Activated CD8-positive, alpha-beta memory T cell treated with anti-CD3 and anti-CD28 coated beads for 48 hours (primary cell): ENCODE measurements around the gene VPS13D.
"Not testable (repeated sequence)": the region's sequence is repeated elsewhere in the genome, so short reads cannot be mapped to it uniquely, and the experiment has no call there.

Experiments used
- DNase-seq, 3 experiments: peaks; one replicate each; pipeline ENCODE4 v3.0.0-alpha.2; 2020; ENCODE audit warnings: low read depth in 2 of 3, low spot score in 2 of 3

VPS13D gene

GRCh38 chr1:12287869-12288268 lies 58.0 kb downstream of the VPS13D start:
- no peak for DNase-seq

GRCh38 chr1:12290828-12291227 lies 61.0 kb downstream of the VPS13D start:
- no peak for DNase-seq

GRCh38 chr1:12293416-12293815 lies 63.6 kb downstream of the VPS13D start:
- DNase-seq = no peak

- DNase-seq = no peak
Measured at GRCh38 chr1:12294076-12294475, 64.2 kb downstream of the VPS13D start.

- no peak for DNase-seq
Measured at GRCh38 chr1:12296016-12296415, 66.2 kb downstream of the VPS13D start.

- no peak for DNase-seq
Measured at GRCh38 chr1:12296623-12297022, 66.8 kb downstream of the VPS13D start.

- no peak for DNase-seq
Measured at GRCh38 chr1:12300706-12301105, 70.9 kb downstream of the VPS13D start.

GRCh38 chr1:12301518-12302237 lies 71.8 kb downstream of the VPS13D start:
- no peak for DNase-seq

GRCh38 chr1:12302798-12303447 lies 73.1 kb downstream of the VPS13D start:
- no peak for DNase-seq

- no peak for DNase-seq
Measured at GRCh38 chr1:12305377-12305776, 75.5 kb downstream of the VPS13D start.

- DNase-seq = no peak
Measured at GRCh38 chr1:12309783-12310742, 80.2 kb downstream of the VPS13D start.

GRCh38 chr1:12314333-12314903 lies 84.6 kb downstream of the VPS13D start:
- DNase-seq = no peak

- no peak for DNase-seq
Measured at GRCh38 chr1:12315146-12315545, 85.3 kb downstream of the VPS13D start.

GRCh38 chr1:12316331-12316730 lies 86.5 kb downstream of the VPS13D start:
- DNase-seq = no peak

- no peak for DNase-seq
Measured at GRCh38 chr1:12320486-12320885, 90.7 kb downstream of the VPS13D start.

- DNase-seq = no peak
Measured at GRCh38 chr1:12324423-12324822, 94.6 kb downstream of the VPS13D start.

- DNase-seq = not testable (repeated sequence)
Measured at GRCh38 chr1:12324973-12325372, 95.1 kb downstream of the VPS13D start.

- DNase-seq = no peak
Measured at GRCh38 chr1:12326986-12327385, 97.2 kb downstream of the VPS13D start.

GRCh38 chr1:12327566-12327965 lies 97.7 kb downstream of the VPS13D start:
- DNase-seq = no peak

GRCh38 chr1:12333036-12333785 lies 103.4 kb downstream of the VPS13D start:
- no peak for DNase-seq

- no peak for DNase-seq
Measured at GRCh38 chr1:12335815-12336214, 106.0 kb downstream of the VPS13D start.
